Keratinocyte (primary cell): ENCODE measurements around the gene C14orf93. TPM values are rescaled to one million over a fixed set of nuclear protein-coding genes. Genes with fewer than 3 reads are reported as not detected.

ENCODE experiments used
- DNase-seq: peaks from one replicate; pipeline ENCODE4 v3.0.0-alpha.2; 2011; ENCODE audit warnings: low read depth, missing footprints, low spot score
- FAIRE-seq: peaks from 2 replicates; lab custom pipeline; 2011; peaks lifted over from hg19 to GRCh38; lab: Jason Lieb, UNC
- H2AFZ ChIP-seq: 2 replicates; pipeline ENCODE4 v1.6.0; 2012; ENCODE audit warnings: low read length, control low read depth, inconsistent platforms; ENCODE audit not compliant: control insufficient read depth
- H3K27ac ChIP-seq: 2 replicates; pipeline ENCODE4 v1.5.1; 2011; ENCODE audit warnings: low read length; ENCODE audit not compliant: control insufficient read depth, insufficient read depth
- H3K27me3 ChIP-seq: 3 replicates; pipeline ENCODE4 v1.6.0; 2011; ENCODE audit warnings: low read length; ENCODE audit not compliant: control insufficient read depth, insufficient read depth; ENCODE audit errors: extremely low read depth
- H3K36me3 ChIP-seq, 2 experiments: 2 replicates in 1 of 2; 3 replicates in 1 of 2; pipeline ENCODE4 v1.5.1; 2011; ENCODE audit warnings: low read length in 2 of 2, mild to moderate bottlenecking in 1 of 2; ENCODE audit not compliant: control insufficient read depth in 2 of 2, insufficient read depth in 2 of 2; ENCODE audit errors: extremely low read depth in 1 of 2
- H3K4me1 ChIP-seq: 3 replicates; pipeline ENCODE4 v1.5.1; 2011; ENCODE audit warnings: low read length; ENCODE audit not compliant: control insufficient read depth, insufficient read depth; ENCODE audit errors: extremely low read depth
- H3K4me2 ChIP-seq: 3 replicates; pipeline ENCODE4 v1.6.0; 2011; ENCODE audit warnings: low read depth, low read length; ENCODE audit not compliant: control insufficient read depth, insufficient read depth; ENCODE audit errors: extremely low read depth
- H3K4me3 ChIP-seq, 3 experiments: fragments of 200-600 bp in 1 of 3; sonication (generic) in 1 of 3; 2 replicates in 2 of 3; 3 replicates in 1 of 3; pipeline ENCODE4 v1.5.1; 2011 to 2016; ENCODE audit warnings: low read length in 3 of 3, mild to moderate bottlenecking in 3 of 3, control low read depth in 2 of 3, inconsistent platforms in 1 of 3, low read depth in 1 of 3, mixed read lengths in 1 of 3, mixed run types in 1 of 3, moderate library complexity in 1 of 3; ENCODE audit not compliant: control insufficient read depth in 2 of 3, insufficient read depth in 2 of 3; ENCODE audit errors: extremely low read depth in 1 of 3
- H3K79me2 ChIP-seq: 2 replicates; pipeline ENCODE4 v1.6.0; 2012; ENCODE audit warnings: low read length; ENCODE audit not compliant: control insufficient read depth, insufficient read depth
- H3K9ac ChIP-seq: 3 replicates; pipeline ENCODE4 v1.6.0; 2011; ENCODE audit warnings: low read length; ENCODE audit not compliant: control insufficient read depth, insufficient read depth; ENCODE audit errors: extremely low read depth
- H3K9me1 ChIP-seq: 3 replicates; pipeline ENCODE4 v1.6.0; 2011; ENCODE audit warnings: low read length; ENCODE audit not compliant: control insufficient read depth, insufficient read depth; ENCODE audit errors: extremely low read depth
- H3K9me3 ChIP-seq: 2 replicates; pipeline ENCODE4 v1.5.1; 2012; ENCODE audit warnings: low read depth, low read length; ENCODE audit not compliant: control insufficient read depth
- H4K20me1 ChIP-seq: 3 replicates; pipeline ENCODE4 v1.6.0; 2011; ENCODE audit warnings: low read length; ENCODE audit not compliant: control insufficient read depth, insufficient read depth; ENCODE audit errors: extremely low read depth
- CTCF ChIP-seq, 3 experiments: IDR thresholded peaks in 1 of 3; conservative IDR thresholded peaks in 1 of 3; optimal IDR thresholded peaks in 1 of 3; 2 replicates in 2 of 3; 3 replicates in 1 of 3; pipeline versions ENCODE3 to v1.5.1; 2011; ENCODE audit warnings: low read length in 3 of 3, mild to moderate bottlenecking in 3 of 3, moderate library complexity in 2 of 3, control low read depth in 1 of 3, inconsistent platforms in 1 of 3; ENCODE audit not compliant: insufficient read depth in 2 of 3; ENCODE audit errors: extremely low read depth in 1 of 3
- EZH2 ChIP-seq: IDR thresholded peaks from one replicate; pipeline ENCODE4 v1.6.1; 2012; ENCODE audit warnings: inconsistent platforms, mild to moderate bottlenecking, low read length, moderate library complexity
- dilution Hi-C: fragments of 300-500 bp; cut with MboI; formaldehyde crosslinking; loops from one replicate; pipeline ENCODE4 v1.7.0; 2020; ENCODE audit warnings: low sequenced_read_pairs; ENCODE audit not compliant: extremely low pct_ligation_motif_present
- polyA plus RNA-seq, 5 experiments: library from polyadenylated mRNA; depleted of rRNA in 3 of 5; stranded (reverse) in 3 of 5; stranded (forward) in 1 of 5; unstranded in 1 of 5; fragments of >200 nt; gene quantifications; 1 replicate in 1 of 5; 2 replicates in 3 of 5; 3 replicates in 1 of 5; pipeline versions ENCODE4 v1.2.1 to v1.2.3, GENCODE V29; 2011 to 2012; ENCODE audit warnings: missing spikeins in 2 of 5, low read depth in 1 of 5, low replicate concordance in 1 of 5

Gene C14orf93
- polyA plus RNA-seq, 1 donor (not counting 4 experiments of a cell fraction or from before 2014, with no cell fraction given) = 7.7 TPM

- H4K20me1 ChIP-seq = no peaks in the 10 kb centered on the region
- no peak overlapping the region for H3K4me3 ChIP-seq
- no peaks in the 10 kb centered on the region for H3K27me3 ChIP-seq
- peaks cover 18% of the 10 kb centered on the region for H3K79me2 ChIP-seq
- DNase-seq (no peak), FAIRE-seq (peak; percentile 29)
- dilution Hi-C loops = no loop called here
- H3K27ac ChIP-seq = no peak overlapping the region
- no peaks in the 10 kb centered on the region for H3K9me1 ChIP-seq
- H3K36me3 ChIP-seq = peaks cover 0 to 6% of the 10 kb centered on the region in 2 experiments
- H3K4me2 ChIP-seq = no peak overlapping the region
- H3K9me3 ChIP-seq = no peaks in the 10 kb centered on the region
- H2AFZ ChIP-seq = no peak overlapping the region
- no peak overlapping the region for H3K9ac ChIP-seq
- peaks cover 4% of the 10 kb centered on the region for H3K4me1 ChIP-seq
- TF ChIP-seq CTCF (optimal IDR thresholded peaks at IDR 0.05 in 1 of 3, IDR thresholded peaks at IDR 0.05 in 1 of 3, conservative IDR thresholded peaks at IDR 0.05 in 1 of 3; ENCODE audit: extremely low read depth in 1 of 3, insufficient read depth in 2 of 3, low read length in 3 of 3) = peak; percentile 78 to 95 (median 93)
- TF ChIP-seq EZH2 = no peak
These were observed 23.4 kb downstream of the C14orf93 start for GRCh38 chr14:22986508-22987054.

- FAIRE-seq = no peak
- no peaks in the 10 kb centered on the region for H4K20me1 ChIP-seq
- dilution Hi-C loops = no loop called here
These were observed 23.9 kb downstream of the C14orf93 start for GRCh38 chr14:22985894-22986507.

More at GRCh38 chr14:22985894-22986507, 23.9 kb downstream of the C14orf93 start:
- Histone ChIP-seq H3K27ac (no peak overlapping the region), H3K4me2 (no peak overlapping the region), H3K9me1 (no peaks in the 10 kb centered on the region), H3K9ac (no peak overlapping the region), H3K9me3 (no peaks in the 10 kb centered on the region), H3K4me1 (peaks cover 4% of the 10 kb centered on the region), H3K36me3 (peaks cover 0 to 6% of the 10 kb centered on the region in 2 experiments), H3K27me3 (no peaks in the 10 kb centered on the region), H3K4me3 (no peak overlapping the region), H2AFZ (no peak overlapping the region), H3K79me2 (peaks cover 24% of the 10 kb centered on the region)
- no peak for TF ChIP-seq EZH2
- no peak for TF ChIP-seq CTCF (optimal IDR thresholded peaks at IDR 0.05 in 1 of 3, IDR thresholded peaks at IDR 0.05 in 1 of 3, conservative IDR thresholded peaks at IDR 0.05 in 1 of 3; ENCODE audit: extremely low read depth in 1 of 3, insufficient read depth in 2 of 3, low read length in 3 of 3)
- DNase-seq = no peak
